Activated naive CD8-positive, alpha-beta T cell treated with anti-CD3 and anti-CD28 coated beads, Interleukin-2, amount 10 ng/mL, durations not matched to agents 7 days and 5 days (primary cell): ENCODE results near the gene MRPL50. TPM values are rescaled to one million over a fixed set of nuclear protein-coding genes. Genes with fewer than 3 reads are reported as not detected.

ENCODE experiments used
- ATAC-seq: fragments of 150-1000 bp; cut with Tn5 transposase; one replicate; pipeline ENCODE4 v1.10.0; 2021; ENCODE audit warnings: low read depth, moderate library complexity
- POLR2A ChIA-PET: fragments of 350-600 bp; sonication (Branson Sonifier 250); formaldehyde crosslinking; loops from one replicate; lab custom pipeline; 2021; ENCODE audit warnings: antibody characterized with exemption; lab: Charles Lee
- DNase-seq: peaks from one replicate; pipeline ENCODE4 v3.0.0; 2021
- H3K27ac Mint-ChIP-seq: one replicate; pipeline ENCODE4 v1.8.0; 2022; ENCODE audit warnings: mild to moderate bottlenecking, mixed read lengths
- H3K27me3 Mint-ChIP-seq: one replicate; pipeline ENCODE4 v1.8.0; 2022; ENCODE audit warnings: mild to moderate bottlenecking, moderate library complexity, mixed read lengths
- H3K36me3 Mint-ChIP-seq: one replicate; pipeline ENCODE4 v1.8.0; 2021; ENCODE audit warnings: mild to moderate bottlenecking, mixed read lengths
- H3K4me1 Mint-ChIP-seq: one replicate; pipeline ENCODE4 v1.8.0; 2021; ENCODE audit warnings: mixed read lengths
- H3K4me3 Mint-ChIP-seq: one replicate; pipeline ENCODE4 v1.8.0; 2022; ENCODE audit warnings: mild to moderate bottlenecking, moderate library complexity, mixed read lengths
- H3K9me3 Mint-ChIP-seq: one replicate; pipeline ENCODE4 v1.8.0; 2021; ENCODE audit warnings: mixed read lengths
- total RNA-seq, 2 experiments: library from RNA; stranded (reverse); gene quantifications; one replicate each; pipeline ENCODE4 v1.2.3, GENCODE V29; 2021

Gene MRPL50
- total RNA-seq, 2 experiments from 2014 or later: 11.8 to 12.2 TPM

- POLR2A ChIA-PET: no interaction called here
- H3K4me3 Mint-ChIP-seq: no peak overlapping the region
- no peaks in the 10 kb centered on the region for H3K4me1 Mint-ChIP-seq
- peaks cover 12% of the 10 kb centered on the region for H3K36me3 Mint-ChIP-seq
- H3K27ac Mint-ChIP-seq: no peak overlapping the region
- H3K27me3 Mint-ChIP-seq: peaks cover 2% of the 10 kb centered on the region
- peaks cover 15% of the 10 kb centered on the region for H3K9me3 Mint-ChIP-seq
- no peak for DNase-seq
- ATAC-seq: no peak
Measured at GRCh38 chr9:101381833-101382342, 16.5 kb downstream of the MRPL50 start.

DNA sequence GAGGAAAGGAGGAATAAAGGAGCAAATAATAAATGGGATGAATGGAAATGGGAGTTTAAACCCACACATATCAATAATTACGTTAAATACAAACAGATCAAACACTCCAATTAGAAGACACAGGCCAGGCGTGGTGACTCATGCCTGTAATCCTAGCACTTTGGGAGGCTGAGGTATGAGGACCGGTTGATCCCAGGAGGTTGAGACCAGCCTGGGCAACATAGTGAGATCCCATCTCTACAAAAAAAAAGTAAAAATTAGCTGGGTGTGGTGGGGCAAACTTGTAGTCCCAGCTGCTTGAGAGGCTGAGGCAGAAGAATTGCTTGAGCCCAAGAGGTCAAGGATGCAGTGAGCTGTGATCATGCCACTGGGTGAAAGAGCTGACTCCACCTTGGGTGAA lies 17.3 kb downstream of the MRPL50 start:
- Mint-ChIP-seq H3K27me3 (peaks cover 2% of the 10 kb centered on the region), H3K36me3 (peaks cover 10% of the 10 kb centered on the region), H3K27ac (no peak overlapping the region), H3K9me3 (peaks cover 14% of the 10 kb centered on the region), H3K4me3 (no peak overlapping the region), H3K4me1 (no peaks in the 10 kb centered on the region)
- POLR2A ChIA-PET: no interaction called here
- ATAC-seq (no peak), DNase-seq (no peak)

- no peak for DNase-seq
- Mint-ChIP-seq H3K36me3 (peaks cover 5% of the 10 kb centered on the region), H3K27ac (no peak overlapping the region), H3K27me3 (peaks cover 4% of the 10 kb centered on the region), H3K9me3 (peaks cover 12% of the 10 kb centered on the region), H3K4me3 (no peak overlapping the region), H3K4me1 (no peaks in the 10 kb centered on the region)
- POLR2A ChIA-PET: no interaction called here
- no peak for ATAC-seq
Measured at GRCh38 chr9:101380295-101380694, 18.1 kb downstream of the MRPL50 start.

DNA sequence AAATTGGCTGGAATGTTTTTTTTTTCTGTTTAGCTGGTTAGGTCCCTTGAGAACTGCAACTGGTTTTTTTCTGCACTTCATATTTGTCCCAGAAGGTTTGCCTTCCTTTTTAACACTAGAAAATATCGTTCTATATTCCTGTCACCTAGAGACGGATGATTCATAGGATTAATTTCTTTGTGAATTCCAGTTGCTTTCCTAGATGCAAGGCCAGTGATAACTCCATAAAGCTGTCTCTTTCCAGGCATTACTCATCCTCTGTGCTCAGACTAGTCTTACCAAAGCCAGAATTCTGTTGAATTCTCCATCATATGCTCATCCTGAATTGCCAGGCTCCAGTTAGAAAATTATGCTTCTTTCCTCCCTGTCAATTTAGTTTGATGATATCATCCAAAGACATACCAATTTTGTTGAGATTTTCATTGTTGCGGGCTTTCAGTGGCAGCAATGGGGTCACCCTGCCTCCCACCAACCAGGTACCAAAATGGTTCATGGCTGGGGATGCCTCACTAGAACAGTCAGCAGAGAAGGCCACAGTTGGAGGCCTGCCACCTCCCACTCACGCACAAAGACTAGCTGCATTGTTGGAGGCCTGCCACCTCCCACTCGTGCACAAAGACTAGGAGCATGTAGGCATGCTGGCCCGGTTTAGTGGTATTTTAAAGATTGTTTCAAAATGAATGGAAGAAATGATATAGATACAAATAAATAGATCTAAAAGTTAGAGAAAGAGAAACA lies 22.1 kb downstream of the MRPL50 start:
- DNase-seq: no peak
- ATAC-seq: no peak
- H3K36me3 Mint-ChIP-seq: peaks cover 2% of the 10 kb centered on the region
- H3K9me3 Mint-ChIP-seq: peaks cover 7% of the 10 kb centered on the region
- no peak overlapping the region for H3K4me3 Mint-ChIP-seq
- POLR2A ChIA-PET: no interaction called here
- H3K27me3 Mint-ChIP-seq: peaks cover 4% of the 10 kb centered on the region
- no peaks in the 10 kb centered on the region for H3K4me1 Mint-ChIP-seq
- no peak overlapping the region for H3K27ac Mint-ChIP-seq

DNA sequence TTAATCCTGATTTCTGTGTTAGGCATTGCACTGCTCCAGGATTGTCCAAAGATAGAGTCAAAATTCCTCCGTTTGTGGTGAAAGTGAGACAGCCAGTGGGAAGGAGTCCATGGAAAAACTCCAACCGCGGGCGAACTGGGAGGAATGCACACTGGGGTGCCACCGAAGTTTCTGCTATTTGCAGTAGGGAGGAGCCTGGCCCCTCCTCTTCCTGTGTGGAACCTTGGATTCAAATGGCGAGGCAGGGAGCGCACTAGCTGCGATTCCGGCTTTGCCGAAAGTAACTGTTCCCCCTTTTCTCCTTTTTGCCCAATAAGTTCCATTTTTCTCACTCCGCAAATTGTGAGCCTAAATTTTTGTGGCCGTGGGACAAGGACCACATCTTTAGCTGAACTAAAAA lies 22.9 kb downstream of the MRPL50 start:
- Mint-ChIP-seq H3K4me1 (no peaks in the 10 kb centered on the region), H3K27ac (no peak overlapping the region), H3K27me3 (peaks cover 2% of the 10 kb centered on the region)

DNA sequence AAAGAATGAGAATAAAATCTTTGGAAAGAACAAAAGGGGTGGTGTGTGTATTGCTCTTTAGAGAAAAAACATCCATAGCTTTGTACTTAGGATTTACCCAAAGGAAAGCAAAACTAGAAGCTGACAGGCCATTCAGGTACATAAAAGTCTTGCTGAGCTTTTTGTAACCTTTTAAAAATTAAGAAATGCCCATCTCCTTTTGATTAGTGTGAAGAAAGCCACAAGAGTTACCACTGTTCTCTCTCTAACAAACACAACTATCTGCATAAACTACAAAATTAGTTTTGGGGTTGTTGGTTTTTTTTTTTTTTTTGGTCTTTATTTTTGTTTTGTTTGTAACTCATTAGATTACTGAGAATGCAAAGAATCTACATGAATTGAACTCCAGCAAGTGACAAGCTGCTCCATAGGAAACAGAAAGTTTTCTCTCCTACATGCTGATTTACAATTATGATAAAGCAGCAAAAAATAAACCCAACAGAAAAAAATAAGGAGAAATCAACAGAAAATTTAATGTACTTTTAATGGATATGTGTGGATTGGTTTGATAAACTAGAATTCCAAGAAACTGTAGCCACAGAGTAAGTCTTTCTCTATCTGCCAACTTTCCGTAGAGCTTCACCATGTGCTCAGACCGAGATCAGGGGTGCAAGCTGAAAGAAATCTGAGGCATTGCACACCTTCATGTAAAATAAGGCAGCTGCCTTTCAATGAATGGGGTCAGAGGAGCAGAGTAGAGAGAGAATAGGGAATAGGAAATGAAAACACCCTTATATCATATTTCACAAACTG lies 25.9 kb downstream of the MRPL50 start:
- DNase-seq (no peak), ATAC-seq (no peak)
- Mint-ChIP-seq H3K4me1 (no peaks in the 10 kb centered on the region), H3K4me3 (no peak overlapping the region), H3K27ac (no peak overlapping the region), H3K27me3 (peaks cover 2% of the 10 kb centered on the region), H3K36me3 (no peaks in the 10 kb centered on the region), H3K9me3 (peaks cover under 1% of the 10 kb centered on the region)
- POLR2A ChIA-PET: no interaction called here

More for the DNA sequence above, 22.9 kb downstream of the MRPL50 start:
- DNase-seq (no peak), ATAC-seq (no peak)
- peaks cover 7% of the 10 kb centered on the region for H3K9me3 Mint-ChIP-seq
- no peak overlapping the region for H3K4me3 Mint-ChIP-seq
- POLR2A ChIA-PET: no interaction called here
- no peaks in the 10 kb centered on the region for H3K36me3 Mint-ChIP-seq

- Mint-ChIP-seq H3K9me3 (no peaks in the 10 kb centered on the region), H3K27ac (no peak overlapping the region), H3K36me3 (no peaks in the 10 kb centered on the region), H3K4me1 (no peaks in the 10 kb centered on the region), H3K4me3 (no peak overlapping the region), H3K27me3 (peaks cover 2% of the 10 kb centered on the region)
- POLR2A ChIA-PET: no interaction called here
- DNase-seq (no peak), ATAC-seq (no peak)
Measured at GRCh38 chr9:101371813-101372212, 26.6 kb downstream of the MRPL50 start.

- Mint-ChIP-seq H3K27ac (no peak overlapping the region), H3K36me3 (no peaks in the 10 kb centered on the region), H3K4me3 (no peak overlapping the region), H3K9me3 (no peaks in the 10 kb centered on the region), H3K4me1 (no peaks in the 10 kb centered on the region), H3K27me3 (no peaks in the 10 kb centered on the region)
- POLR2A ChIA-PET: no interaction called here
- DNase-seq (no peak), ATAC-seq (no peak)
Measured at GRCh38 chr9:101369884-101370531, 28.4 kb downstream of the MRPL50 start.

DNA sequence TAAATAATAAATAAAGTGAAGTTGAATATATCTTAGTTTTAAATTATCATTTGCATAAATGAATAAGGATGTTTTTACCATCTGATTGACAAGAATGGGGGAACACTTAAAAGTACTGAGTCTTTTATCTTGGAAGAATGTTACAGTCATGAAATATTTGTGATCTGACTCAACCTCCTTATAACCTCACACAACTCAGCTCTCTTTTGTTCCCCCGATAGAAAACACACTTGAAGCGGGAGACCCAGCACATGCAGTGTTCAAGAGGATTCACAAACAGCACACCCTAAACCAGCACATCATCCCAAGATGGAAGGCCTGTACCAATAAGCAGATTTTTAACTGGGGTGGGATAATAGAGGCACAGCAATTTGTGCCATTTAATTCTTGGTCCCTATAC lies 29.1 kb downstream of the MRPL50 start:
- ATAC-seq (no peak), DNase-seq (no peak)
- Mint-ChIP-seq H3K27me3 (no peaks in the 10 kb centered on the region), H3K4me1 (no peaks in the 10 kb centered on the region), H3K27ac (no peak overlapping the region), H3K36me3 (no peaks in the 10 kb centered on the region), H3K4me3 (no peak overlapping the region), H3K9me3 (no peaks in the 10 kb centered on the region)
- POLR2A ChIA-PET: no interaction called here

- no peaks in the 10 kb centered on the region for H3K27me3 Mint-ChIP-seq
- no peaks in the 10 kb centered on the region for H3K9me3 Mint-ChIP-seq
- H3K27ac Mint-ChIP-seq: no peak overlapping the region
- H3K4me1 Mint-ChIP-seq: no peaks in the 10 kb centered on the region
- ATAC-seq: no peak
- POLR2A ChIA-PET: no interaction called here
- DNase-seq: no peak
- no peak overlapping the region for H3K4me3 Mint-ChIP-seq
- H3K36me3 Mint-ChIP-seq: no peaks in the 10 kb centered on the region
Measured at GRCh38 chr9:101367323-101367722, 31.1 kb downstream of the MRPL50 start.

GRCh38 chr9:101366038-101366756 lies 32.2 kb downstream of the MRPL50 start:
- POLR2A ChIA-PET: interaction anchor here (0.7 kb wide), 1 partner anchor 25 kb away, joined by 5 read pairs; no protein-coding TSS in a partner anchor

DNA sequence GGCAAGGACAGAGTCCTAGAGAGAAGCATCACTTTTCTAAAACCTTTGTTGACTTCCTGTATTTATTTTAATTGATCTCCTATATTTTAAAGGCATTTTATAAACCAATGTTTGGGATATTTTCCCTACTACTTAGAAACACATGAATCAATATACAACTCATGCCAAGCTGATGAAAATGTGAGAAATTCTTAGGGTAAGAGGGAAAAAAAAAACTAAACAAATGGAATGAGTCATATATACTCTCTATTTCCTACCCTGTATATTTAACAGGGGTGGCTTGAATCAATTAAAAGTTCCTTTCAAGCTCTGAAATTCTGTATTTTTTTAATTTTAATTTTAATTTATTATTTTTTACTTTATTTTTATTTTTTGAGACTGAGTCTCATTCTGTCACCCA lies 33.2 kb downstream of the MRPL50 start:
- no peaks in the 10 kb centered on the region for H3K36me3 Mint-ChIP-seq
- POLR2A ChIA-PET: no interaction called here

More at GRCh38 chr9:101366038-101366756, 32.2 kb downstream of the MRPL50 start:
- no peak overlapping the region for H3K4me3 Mint-ChIP-seq
- H3K9me3 Mint-ChIP-seq: no peaks in the 10 kb centered on the region
- DNase-seq (no peak), ATAC-seq (no peak)
- H3K27me3 Mint-ChIP-seq: no peaks in the 10 kb centered on the region
- no peaks in the 10 kb centered on the region for H3K4me1 Mint-ChIP-seq
- no peak overlapping the region for H3K27ac Mint-ChIP-seq
- H3K36me3 Mint-ChIP-seq: no peaks in the 10 kb centered on the region

GRCh38 chr9:101362450-101362849 lies 36.0 kb downstream of the MRPL50 start:
- DNase-seq: no peak
- no peak overlapping the region for H3K4me3 Mint-ChIP-seq
- no peaks in the 10 kb centered on the region for H3K4me1 Mint-ChIP-seq
- POLR2A ChIA-PET: no interaction called here
- H3K9me3 Mint-ChIP-seq: no peaks in the 10 kb centered on the region
- H3K27ac Mint-ChIP-seq: no peak overlapping the region
- H3K36me3 Mint-ChIP-seq: no peaks in the 10 kb centered on the region
- no peaks in the 10 kb centered on the region for H3K27me3 Mint-ChIP-seq
- no peak for ATAC-seq

More for the DNA sequence above, 33.2 kb downstream of the MRPL50 start:
- Mint-ChIP-seq H3K27me3 (no peaks in the 10 kb centered on the region), H3K4me3 (no peak overlapping the region), H3K27ac (no peak overlapping the region), H3K4me1 (no peaks in the 10 kb centered on the region), H3K9me3 (no peaks in the 10 kb centered on the region)
- DNase-seq (no peak), ATAC-seq (no peak)
